ENCODE measurements around the gene UNC119.

UNC119 gene

DNA sequence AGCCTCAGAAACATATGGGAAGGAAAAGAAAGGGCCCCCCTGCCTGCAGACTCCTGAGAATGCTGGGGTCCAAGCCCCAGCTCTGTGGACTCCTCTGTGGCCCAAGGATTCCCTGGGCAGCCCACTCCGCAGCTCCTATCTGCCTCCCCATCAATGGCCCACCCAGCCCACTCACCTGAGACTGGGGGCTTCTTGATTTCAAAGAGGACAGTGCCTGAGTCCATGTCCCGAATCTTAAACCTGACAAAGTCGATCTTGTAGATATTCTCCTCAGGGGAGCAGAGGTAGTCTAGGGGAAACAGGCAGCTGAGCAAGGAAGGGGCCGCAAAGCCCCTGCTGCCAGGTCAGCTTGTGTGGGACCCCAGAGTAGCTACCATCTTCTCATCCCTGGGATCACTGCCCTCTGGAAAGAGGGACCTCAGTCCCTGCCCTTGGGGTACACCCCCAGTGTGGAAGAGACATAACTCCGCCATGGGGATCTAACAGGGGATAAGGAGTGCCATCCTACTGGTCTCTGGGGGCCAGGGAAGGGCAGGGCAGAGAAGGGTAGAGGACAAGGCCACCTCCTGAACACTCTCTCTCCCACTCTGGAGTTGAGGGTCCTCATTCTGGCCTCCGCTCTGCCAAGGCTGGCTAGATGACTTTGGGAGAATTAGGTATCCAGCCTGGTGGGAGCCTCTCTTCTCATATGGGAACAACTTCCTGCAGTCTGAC is 3.9 kb downstream of the UNC119 start (continued):
- TF ChIP-seq CSRNP3 (CRISPR knock-in tag; IDR thresholded peaks at IDR 0.05) (no peak), TCF4 (CRISPR knock-in tag; IDR thresholded peaks at IDR 0.05; ENCODE audit: borderline replicate concordance) (no peak), BACH2 (CRISPR knock-in tag; IDR thresholded peaks at IDR 0.05; ENCODE audit: borderline replicate concordance) (no peak)

- ATAC-seq = peak; percentile 78
- no peak for TF ChIP-seq ZNF565 (CRISPR knock-in tag; conservative IDR thresholded peaks at IDR 0.05; ENCODE audit: low read depth)
- no peak for TF ChIP-seq ISL1 (CRISPR knock-in tag; IDR thresholded peaks at IDR 0.05)
- TF ChIP-seq ZC3H10 (CRISPR knock-in tag; IDR thresholded peaks at IDR 0.05) = no peak
- no peak for TF ChIP-seq BACH2 (CRISPR knock-in tag; IDR thresholded peaks at IDR 0.05; ENCODE audit: borderline replicate concordance)
- no peak for TF ChIP-seq TOX (CRISPR knock-in tag; IDR thresholded peaks at IDR 0.05; ENCODE audit: borderline replicate concordance)
- TF ChIP-seq ARNTL (CRISPR knock-in tag; IDR thresholded peaks at IDR 0.05; ENCODE audit: borderline replicate concordance, low read depth) = no peak
- no peak for TF ChIP-seq TSHZ2 (CRISPR knock-in tag; IDR thresholded peaks at IDR 0.05)
- no peak for TF ChIP-seq ZFP3 (CRISPR knock-in tag; IDR thresholded peaks at IDR 0.05)
- no peak for TF ChIP-seq ESRRG (CRISPR knock-in tag; IDR thresholded peaks at IDR 0.05)
Observed at GRCh38 chr17:28547623-28548416, 4.6 kb downstream of the UNC119 start.

DNA sequence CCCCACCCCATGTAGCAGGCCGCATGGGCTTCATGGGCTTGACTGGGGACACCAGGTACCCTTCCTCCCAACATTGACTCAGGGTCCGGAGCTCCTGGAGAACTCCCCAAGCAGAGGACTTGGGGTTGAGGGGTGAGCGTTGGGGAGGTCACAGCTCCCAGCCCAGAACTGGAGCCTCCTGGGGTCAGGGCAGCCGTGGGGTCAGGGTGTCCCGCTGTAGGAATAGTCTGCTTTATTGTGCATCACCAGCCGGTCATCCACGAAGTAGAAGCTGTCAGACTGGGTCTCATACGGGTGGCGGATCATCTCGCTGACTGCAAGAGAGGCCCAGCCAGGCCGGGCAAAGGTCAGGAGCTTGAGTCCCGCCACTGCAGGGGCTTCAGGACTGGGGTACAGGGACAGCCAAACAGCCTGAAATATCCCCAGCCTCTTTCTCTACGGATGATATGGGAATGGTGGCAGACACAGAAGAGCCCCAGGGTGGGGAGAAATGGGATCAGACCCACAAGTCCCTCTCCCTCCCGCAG is 5.3 kb downstream of the UNC119 start:
- no peak for TF ChIP-seq CSRNP3 (CRISPR knock-in tag; IDR thresholded peaks at IDR 0.05)
- TF ChIP-seq ZFP3 (CRISPR knock-in tag; IDR thresholded peaks at IDR 0.05) = no peak
- TF ChIP-seq ESRRG (CRISPR knock-in tag; IDR thresholded peaks at IDR 0.05) = no peak
- TF ChIP-seq PPARA (CRISPR knock-in tag; IDR thresholded peaks at IDR 0.05; ENCODE audit: borderline replicate concordance) = no peak
- TF ChIP-seq RARB (CRISPR knock-in tag; IDR thresholded peaks at IDR 0.05) = no peak
- TF ChIP-seq ISL1 (CRISPR knock-in tag; IDR thresholded peaks at IDR 0.05) = no peak
- TF ChIP-seq ZNF8 (CRISPR knock-in tag; IDR thresholded peaks at IDR 0.05) = no peak
- TF ChIP-seq BACH2 (CRISPR knock-in tag; IDR thresholded peaks at IDR 0.05; ENCODE audit: borderline replicate concordance) = no peak
- TF ChIP-seq, protein P1, sequence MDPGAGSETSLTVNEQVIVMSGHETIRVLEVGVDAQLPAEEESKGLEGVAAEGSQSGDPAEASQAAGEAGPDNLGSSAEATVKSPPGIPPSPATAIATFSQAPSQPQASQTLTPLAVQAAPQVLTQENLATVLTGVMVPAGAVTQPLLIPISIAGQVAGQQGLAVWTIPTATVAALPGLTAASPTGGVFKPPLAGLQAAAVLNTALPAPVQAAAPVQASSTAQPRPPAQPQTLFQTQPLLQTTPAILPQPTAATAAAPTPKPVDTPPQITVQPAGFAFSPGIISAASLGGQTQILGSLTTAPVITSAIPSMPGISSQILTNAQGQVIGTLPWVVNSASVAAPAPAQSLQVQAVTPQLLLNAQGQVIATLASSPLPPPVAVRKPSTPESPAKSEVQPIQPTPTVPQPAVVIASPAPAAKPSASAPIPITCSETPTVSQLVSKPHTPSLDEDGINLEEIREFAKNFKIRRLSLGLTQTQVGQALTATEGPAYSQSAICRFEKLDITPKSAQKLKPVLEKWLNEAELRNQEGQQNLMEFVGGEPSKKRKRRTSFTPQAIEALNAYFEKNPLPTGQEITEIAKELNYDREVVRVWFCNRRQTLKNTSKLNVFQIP (CRISPR knock-in tag; IDR thresholded peaks at IDR 0.05; ENCODE audit: borderline replicate concordance, low read depth) = no peak
- no peak for TF ChIP-seq CSDC2 (CRISPR knock-in tag; IDR thresholded peaks at IDR 0.05)
- no peak for TF ChIP-seq ZNF70 (CRISPR knock-in tag; IDR thresholded peaks at IDR 0.05)
- no peak for TF ChIP-seq ZC3H10 (CRISPR knock-in tag; IDR thresholded peaks at IDR 0.05)
- no peak for TF ChIP-seq ZFP30 (CRISPR knock-in tag; IDR thresholded peaks at IDR 0.05)
- no peak for TF ChIP-seq SNAI2 (CRISPR knock-in tag; IDR thresholded peaks at IDR 0.05)
- no peak for TF ChIP-seq GLIS3 (CRISPR knock-in tag; IDR thresholded peaks at IDR 0.05)
- TF ChIP-seq TCF4 (CRISPR knock-in tag; IDR thresholded peaks at IDR 0.05; ENCODE audit: borderline replicate concordance) = no peak
- TF ChIP-seq ZNF565 (CRISPR knock-in tag; conservative IDR thresholded peaks at IDR 0.05; ENCODE audit: low read depth) = no peak
- no peak for TF ChIP-seq PATZ1 (CRISPR knock-in tag; IDR thresholded peaks at IDR 0.05; ENCODE audit: borderline replicate concordance)
- TF ChIP-seq TOX (CRISPR knock-in tag; IDR thresholded peaks at IDR 0.05; ENCODE audit: borderline replicate concordance) = no peak
- ATAC-seq = no peak

Data from SK-N-SH treated with all-trans-retinoic acid at 6 μM for 48 hours (cell line).